IPS-15b (cell line): ENCODE measurements around the gene POLR2H.

Experiments
- H3K27me3 ChIP-seq: one replicate; pipeline ENCODE4 v1.6.1; 2013; ENCODE audit warnings: low read length; ENCODE audit not compliant: control insufficient read depth, insufficient read depth
- H3K36me3 ChIP-seq: one replicate; pipeline ENCODE4 v1.6.1; 2013; ENCODE audit warnings: low read length; ENCODE audit not compliant: control insufficient read depth, insufficient read depth
- H3K4me1 ChIP-seq: one replicate; pipeline ENCODE4 v1.6.1; 2013; ENCODE audit warnings: mild to moderate bottlenecking, low read length; ENCODE audit not compliant: control insufficient read depth, insufficient read depth
- H3K4me3 ChIP-seq: one replicate; pipeline ENCODE4 v1.5.1; 2013; ENCODE audit warnings: low read depth, low read length
- H3K9ac ChIP-seq: one replicate; pipeline ENCODE4 v1.6.1; 2013; ENCODE audit warnings: low read depth, mild to moderate bottlenecking, low read length
- H3K9me3 ChIP-seq: one replicate; pipeline ENCODE4 v1.6.1; 2013; ENCODE audit warnings: mild to moderate bottlenecking, low read length; ENCODE audit not compliant: control insufficient read depth, insufficient read depth

The POLR2H gene

DNA sequence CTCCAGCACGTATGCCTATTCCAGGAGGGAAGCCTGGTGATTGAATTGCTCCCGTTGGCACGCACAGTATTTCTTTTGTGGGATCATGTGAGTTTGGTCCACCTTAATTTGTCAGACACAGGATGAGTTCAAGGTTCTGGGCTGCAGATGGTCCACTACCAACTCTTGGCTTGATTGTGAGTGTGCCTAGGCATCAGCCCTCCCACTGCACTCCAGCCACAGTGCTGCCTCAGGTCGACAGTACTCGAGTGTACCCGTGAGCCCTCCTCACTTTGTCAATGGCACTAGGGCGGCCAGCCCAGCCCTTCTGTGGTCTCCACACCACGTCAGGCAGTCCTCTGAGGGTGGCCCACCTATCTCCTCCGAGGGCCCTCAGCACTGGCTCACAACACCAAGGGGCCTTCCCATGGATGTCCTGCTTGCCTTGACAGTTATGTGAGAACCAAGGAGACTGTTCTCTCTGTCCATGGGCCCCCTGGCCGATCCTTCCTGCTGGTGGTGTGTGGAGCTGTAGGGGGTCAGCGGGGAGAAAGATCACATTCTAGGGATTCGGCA lies 48.5 kb downstream of the POLR2H start:
- Histone ChIP-seq H3K9me3 (no peaks in the 10 kb centered on the region), H3K4me3 (no peak overlapping the region), H3K9ac (no peak overlapping the region), H3K36me3 (no peaks in the 10 kb centered on the region), H3K4me1 (no peaks in the 10 kb centered on the region), H3K27me3 (no peaks in the 10 kb centered on the region)

- H3K27me3 ChIP-seq = no peaks in the 10 kb centered on the region
- no peaks in the 10 kb centered on the region for H3K36me3 ChIP-seq
- H3K4me1 ChIP-seq = peaks cover 2% of the 10 kb centered on the region
- H3K9ac ChIP-seq = no peak overlapping the region
- no peak overlapping the region for H3K4me3 ChIP-seq
- no peaks in the 10 kb centered on the region for H3K9me3 ChIP-seq
Observed at GRCh38 chr3:184414418-184415202, 53.1 kb downstream of the POLR2H start.

DNA sequence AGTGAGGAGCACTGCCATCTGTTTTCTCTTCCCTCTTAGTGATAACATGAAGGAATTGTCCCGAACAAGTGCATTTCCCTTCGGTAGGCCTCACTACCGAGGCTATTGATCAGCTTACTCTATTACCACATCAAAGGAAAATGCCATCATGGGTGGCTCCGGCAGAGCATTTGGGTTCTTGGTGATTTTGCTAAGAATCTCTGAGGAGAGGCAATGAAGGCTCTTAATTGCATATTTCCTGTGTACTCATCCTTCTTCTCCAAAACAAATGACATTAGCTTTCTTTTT lies 53.6 kb downstream of the POLR2H start:
- Histone ChIP-seq H3K4me1 (peaks cover 2% of the 10 kb centered on the region), H3K36me3 (no peaks in the 10 kb centered on the region), H3K27me3 (no peaks in the 10 kb centered on the region), H3K4me3 (no peak overlapping the region), H3K9ac (no peak overlapping the region), H3K9me3 (no peaks in the 10 kb centered on the region)

DNA sequence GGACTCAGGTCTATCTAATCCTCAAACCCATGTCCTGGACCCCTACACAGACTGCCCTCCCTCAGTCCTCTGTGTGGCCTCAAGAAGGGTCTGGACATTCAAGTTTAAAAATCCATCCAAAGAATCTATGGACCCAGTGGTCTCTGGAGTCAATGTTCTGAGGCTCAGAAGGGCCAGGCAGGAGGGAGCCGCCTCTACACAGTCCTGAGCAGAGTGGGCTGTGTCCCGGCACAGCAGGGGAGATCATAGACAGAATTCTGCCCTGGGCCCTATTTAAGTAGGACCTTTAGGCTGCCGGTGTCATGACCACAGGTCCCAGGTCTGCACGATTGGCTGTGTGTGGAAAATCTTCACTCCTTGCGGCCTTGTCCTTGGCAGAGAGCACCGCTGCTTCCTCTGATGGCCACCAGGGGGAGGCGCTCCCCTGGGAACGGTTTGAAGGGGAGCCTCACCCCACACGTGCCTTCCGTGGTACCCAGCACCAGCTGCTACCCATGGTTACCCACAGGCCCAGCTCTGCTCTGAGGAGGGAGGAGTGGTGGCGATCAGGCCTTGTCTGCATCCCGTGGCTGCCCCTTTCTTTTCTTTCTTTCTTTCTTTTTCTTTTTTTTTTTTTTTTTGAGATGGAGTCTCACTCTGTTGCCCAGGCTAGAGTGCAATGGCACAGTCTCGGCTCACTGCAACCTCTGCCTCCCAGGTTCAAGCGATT lies 56.3 kb downstream of the POLR2H start:
- Histone ChIP-seq H3K27me3 (no peaks in the 10 kb centered on the region), H3K9me3 (no peaks in the 10 kb centered on the region), H3K4me3 (no peak overlapping the region), H3K4me1 (peaks cover 2% of the 10 kb centered on the region), H3K9ac (no peak overlapping the region), H3K36me3 (no peaks in the 10 kb centered on the region)
